Ascending aorta (tissue), 2 donors: ENCODE data around the gene DMD. TPM values are rescaled to one million over a fixed set of nuclear protein-coding genes. Genes with fewer than 3 reads are reported as not detected.

ENCODE experiments used
- DNase-seq, 2 donors: peaks; one replicate each; pipeline ENCODE4 v3.0.0-alpha.2; 2019; ENCODE audit warnings: low spot score in 2 of 2
- H3K27ac ChIP-seq, 2 donors: fragments of 200-600 bp; sonication (generic); one replicate each; pipeline ENCODE4 v1.5.1; 2016 to 2017; ENCODE audit warnings: mild to moderate bottlenecking in 1 of 2
- H3K27me3 ChIP-seq: fragments of 200-600 bp; sonication (generic); one replicate; pipeline ENCODE4 v1.5.1; 2017
- H3K36me3 ChIP-seq, 2 donors: fragments of 200-600 bp; sonication (generic); one replicate each; pipeline ENCODE4 v1.5.1; 2016
- H3K4me1 ChIP-seq, 2 donors: fragments of 200-600 bp; sonication (generic); one replicate each; pipeline ENCODE4 v1.5.1; 2016 to 2017; ENCODE audit warnings: mild to moderate bottlenecking in 1 of 2
- H3K4me3 ChIP-seq, 2 donors: fragments of 200-600 bp; sonication (generic); one replicate each; pipeline ENCODE4 v1.5.1; 2016 to 2017; ENCODE audit warnings: mild to moderate bottlenecking in 1 of 2
- H3K9me3 ChIP-seq, 2 donors: fragments of 200-600 bp; sonication (generic); one replicate each; pipeline ENCODE4 v1.5.1; 2016
- CTCF ChIP-seq, 3 experiments: fragments of 200-600 bp in 2 of 3; fragments of 450-650 bp in 1 of 3; sonication (generic) in 2 of 3; IDR thresholded peaks; one replicate each; pipeline ENCODE4 v1.5.1; 2016 to 2019; ENCODE audit warnings: antibody characterized with exemption in 3 of 3, mild to moderate bottlenecking in 1 of 3, moderate library complexity in 1 of 3
- intact Hi-C: fragments of 100-400 bp; cut with DNase I; formaldehyde crosslinking; loops from one replicate; pipeline ENCODE4 v1.15.1; 2023
- total RNA-seq: library from RNA; depleted of rRNA; stranded (reverse); fragments of >200 nt; gene quantifications from one replicate; pipeline ENCODE4 v1.1.0, GENCODE V29; 2016

The DMD gene
- total RNA-seq, 1 donor from 2014 or later, result 40.0 TPM

- no peak for DNase-seq
- intact Hi-C loops, result no loop called here
- Histone ChIP-seq H3K4me1 (no peaks in the 10 kb centered on the region), H3K4me3 (no peak overlapping the region), H3K36me3 (peaks cover 0 to 7% of the 10 kb centered on the region in 2 donors), H3K27ac (no peak overlapping the region), H3K27me3 (no peaks in the 10 kb centered on the region), H3K9me3 (no peaks in the 10 kb centered on the region)
- TF ChIP-seq CTCF (IDR thresholded peaks at IDR 0.05), result no peak
These were observed 2082.5 kb downstream of the DMD start for GRCh38 chrX:31128855-31129254.

- H3K4me1 ChIP-seq, result no peaks in the 10 kb centered on the region
- intact Hi-C loops, result no loop called here
- H3K36me3 ChIP-seq, result peaks cover 0 to 4% of the 10 kb centered on the region in 2 donors
- no peak overlapping the region for H3K27ac ChIP-seq
- no peak for DNase-seq
- H3K27me3 ChIP-seq, result no peaks in the 10 kb centered on the region
- no peak overlapping the region for H3K4me3 ChIP-seq
- no peaks in the 10 kb centered on the region for H3K9me3 ChIP-seq
- TF ChIP-seq CTCF (IDR thresholded peaks at IDR 0.05), result no peak
These were observed 2083.6 kb downstream of the DMD start for GRCh38 chrX:31127716-31128115.

GRCh38 chrX:31126205-31126604, 2085.1 kb downstream of the DMD start:
- intact Hi-C loops, result no loop called here
- no peak for TF ChIP-seq CTCF (IDR thresholded peaks at IDR 0.05)
- Histone ChIP-seq H3K4me1 (no peaks in the 10 kb centered on the region), H3K27me3 (no peaks in the 10 kb centered on the region), H3K36me3 (peaks cover 0 to 4% of the 10 kb centered on the region in 2 donors), H3K9me3 (no peaks in the 10 kb centered on the region), H3K4me3 (no peak overlapping the region), H3K27ac (no peak overlapping the region)
- no peak for DNase-seq

GRCh38 chrX:31124536-31124935, 2086.8 kb downstream of the DMD start:
- Histone ChIP-seq H3K27ac (no peak overlapping the region), H3K4me3 (no peak overlapping the region), H3K9me3 (no peaks in the 10 kb centered on the region), H3K27me3 (no peaks in the 10 kb centered on the region), H3K4me1 (no peaks in the 10 kb centered on the region), H3K36me3 (peaks cover 0 to 4% of the 10 kb centered on the region in 2 donors)
- TF ChIP-seq CTCF (IDR thresholded peaks at IDR 0.05), result no peak
- DNase-seq, result no peak
- intact Hi-C loops, result no loop called here

GRCh38 chrX:31123335-31123734, 2088.0 kb downstream of the DMD start:
- DNase-seq, result no peak

More at GRCh38 chrX:31123335-31123734, 2088.0 kb downstream of the DMD start:
- no peak for TF ChIP-seq CTCF (IDR thresholded peaks at IDR 0.05)
- Histone ChIP-seq H3K27ac (no peak overlapping the region), H3K9me3 (no peaks in the 10 kb centered on the region), H3K4me3 (no peak overlapping the region), H3K27me3 (no peaks in the 10 kb centered on the region), H3K4me1 (no peaks in the 10 kb centered on the region), H3K36me3 (peaks cover 0 to 4% of the 10 kb centered on the region in 2 donors)
- intact Hi-C loops, result no loop called here
